ENCODE results near the gene USP54. TPM values are rescaled to one million over a fixed set of nuclear protein-coding genes. Genes with fewer than 3 reads are reported as not detected.

USP54 gene
- total and polyA plus RNA-seq, 8 donors = 12.1 to 49.9 (median 25.5) TPM

- H3K27me3 ChIP-seq = no peaks in the 10 kb centered on the region
- FAIRE-seq (no peak), DNase-seq (no peak), ATAC-seq (no peak)
- no peak overlapping the region for H3K4me3 ChIP-seq
- no peaks in the 10 kb centered on the region for H3K9me3 ChIP-seq
- no peak overlapping the region for H3K27ac ChIP-seq
- no peaks in the 10 kb centered on the region for H3K4me1 ChIP-seq
- WGBS, 2 donors = 99 to 100% methylated on average over 1 of the region's 1 CpG
- TF ChIP-seq, protein P1, sequence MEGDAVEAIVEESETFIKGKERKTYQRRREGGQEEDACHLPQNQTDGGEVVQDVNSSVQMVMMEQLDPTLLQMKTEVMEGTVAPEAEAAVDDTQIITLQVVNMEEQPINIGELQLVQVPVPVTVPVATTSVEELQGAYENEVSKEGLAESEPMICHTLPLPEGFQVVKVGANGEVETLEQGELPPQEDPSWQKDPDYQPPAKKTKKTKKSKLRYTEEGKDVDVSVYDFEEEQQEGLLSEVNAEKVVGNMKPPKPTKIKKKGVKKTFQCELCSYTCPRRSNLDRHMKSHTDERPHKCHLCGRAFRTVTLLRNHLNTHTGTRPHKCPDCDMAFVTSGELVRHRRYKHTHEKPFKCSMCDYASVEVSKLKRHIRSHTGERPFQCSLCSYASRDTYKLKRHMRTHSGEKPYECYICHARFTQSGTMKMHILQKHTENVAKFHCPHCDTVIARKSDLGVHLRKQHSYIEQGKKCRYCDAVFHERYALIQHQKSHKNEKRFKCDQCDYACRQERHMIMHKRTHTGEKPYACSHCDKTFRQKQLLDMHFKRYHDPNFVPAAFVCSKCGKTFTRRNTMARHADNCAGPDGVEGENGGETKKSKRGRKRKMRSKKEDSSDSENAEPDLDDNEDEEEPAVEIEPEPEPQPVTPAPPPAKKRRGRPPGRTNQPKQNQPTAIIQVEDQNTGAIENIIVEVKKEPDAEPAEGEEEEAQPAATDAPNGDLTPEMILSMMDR (IDR thresholded peaks at IDR 0.05) = no peak
- H3K36me3 ChIP-seq = peaks cover 0 to 13% (median 0%) of the 10 kb centered on the region in 3 donors
- intact Hi-C loops (cut with DNase I) = no loop called here
These were observed 29.9 kb downstream of the USP54 start for GRCh38 chr10:73561192-73561591.

- H3K9me3 ChIP-seq = no peaks in the 10 kb centered on the region
- H3K36me3 ChIP-seq = peaks cover 0 to 13% (median 0%) of the 10 kb centered on the region in 3 donors
- no peak for FAIRE-seq
- intact Hi-C loops (cut with DNase I) = no loop called here
- TF ChIP-seq, protein P1 (IDR thresholded peaks at IDR 0.05) = no peak
- no peak for DNase-seq
- H3K4me3 ChIP-seq = no peak overlapping the region
- no peak for ATAC-seq
- H3K4me1 ChIP-seq = no peaks in the 10 kb centered on the region
- 97% methylated on average over 6 of the region's 6 CpGs for WGBS, 2 donors
- H3K27me3 ChIP-seq = no peaks in the 10 kb centered on the region
- no peak overlapping the region for H3K27ac ChIP-seq
These were observed 31.6 kb downstream of the USP54 start for GRCh38 chr10:73559590-73559989.

GRCh38 chr10:73556855-73557254 lies 34.3 kb downstream of the USP54 start:
- Histone ChIP-seq H3K9me3 (no peaks in the 10 kb centered on the region), H3K27me3 (no peaks in the 10 kb centered on the region), H3K27ac (no peak overlapping the region), H3K4me3 (no peak overlapping the region), H3K4me1 (peaks cover 0 to 5% (median 0%) of the 10 kb centered on the region in 3 donors), H3K36me3 (peaks cover 0 to 13% (median 0%) of the 10 kb centered on the region in 3 donors)
- no peak for ATAC-seq
- TF ChIP-seq, protein P1 (IDR thresholded peaks at IDR 0.05) = no peak
- intact Hi-C loops (cut with DNase I) = no loop called here
- DNase-seq = no peak
- FAIRE-seq = no peak
- WGBS, 2 donors = 81 to 85% methylated on average over 2 of the region's 2 CpGs

DNA sequence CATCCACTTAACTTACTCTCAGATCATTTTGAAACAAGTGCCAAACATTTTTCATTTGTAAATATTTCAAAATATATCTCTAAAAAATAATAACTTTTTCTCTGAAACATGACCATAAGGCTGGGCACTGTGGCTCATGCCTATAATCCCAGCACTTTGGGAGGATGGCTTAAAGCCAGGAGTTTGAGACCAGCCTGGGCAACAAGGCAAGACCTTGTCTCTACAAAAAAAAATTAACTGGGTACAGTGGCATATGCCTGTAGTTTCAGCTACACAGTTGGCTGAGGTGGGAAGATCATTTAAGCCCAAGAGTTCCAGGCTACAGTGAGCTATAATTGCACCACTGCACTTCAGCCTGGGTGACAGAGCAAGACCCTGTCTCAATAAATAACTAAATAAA lies 36.4 kb downstream of the USP54 start:
- Histone ChIP-seq H3K4me1 (peaks cover 0 to 5% (median 0%) of the 10 kb centered on the region in 3 donors), H3K36me3 (peaks cover 0 to 10% (median 0%) of the 10 kb centered on the region in 3 donors), H3K4me3 (no peak overlapping the region), H3K9me3 (no peaks in the 10 kb centered on the region), H3K27me3 (no peaks in the 10 kb centered on the region), H3K27ac (no peak overlapping the region)
- DNase-seq (no peak), ATAC-seq (no peak), FAIRE-seq (no peak)
- intact Hi-C loops (cut with DNase I) = no loop called here
- TF ChIP-seq, protein P1 (IDR thresholded peaks at IDR 0.05) = no peak

GRCh38 chr10:73553761-73554160 lies 37.4 kb downstream of the USP54 start:
- 14 to 19% methylated on average over 2 of the region's 2 CpGs for WGBS, 2 donors
- H3K27me3 ChIP-seq = no peaks in the 10 kb centered on the region
- H3K9me3 ChIP-seq = no peaks in the 10 kb centered on the region
- intact Hi-C loops (cut with DNase I) = no loop called here
- no peak overlapping the region for H3K4me3 ChIP-seq
- TF ChIP-seq, protein P1 (IDR thresholded peaks at IDR 0.05) = no peak
- ATAC-seq (peak in 2 of 4 donors; percentile 15 to 16), FAIRE-seq (no peak), DNase-seq (no peak)
- H3K27ac ChIP-seq = no peak overlapping the region
- H3K4me1 ChIP-seq = peaks cover 0 to 5% (median 0%) of the 10 kb centered on the region in 3 donors
- H3K36me3 ChIP-seq = peaks cover 0 to 5% (median 0%) of the 10 kb centered on the region in 3 donors

Data from pancreas (tissue), 10 donors.